DMS114 treated with DMSO at 0.1 percent for 48 hours (cell line): ENCODE results near the gene C1orf87.
A peak's percentile ranks its signal among the peaks of the same experiment; 100 is the strongest.

ENCODE experiments used
- DNase-seq: peaks from one replicate; lab custom pipeline; 2025; ENCODE audit not compliant: unreplicated experiment; lab: John Stamatoyannopoulos, UW

C1orf87 gene

GRCh38 chr1:59949648-59950047 is 123.9 kb downstream of the C1orf87 start:
- DNase-seq: no peak

- DNase-seq: no peak
Measured at GRCh38 chr1:59948990-59949389, 124.6 kb downstream of the C1orf87 start.

GRCh38 chr1:59947047-59947938 is 126.3 kb downstream of the C1orf87 start:
- peak; percentile 57 for DNase-seq

- no peak for DNase-seq
Measured at GRCh38 chr1:59945790-59946189, 127.8 kb downstream of the C1orf87 start.
